Transverse colon (tissue), 4 donors: ENCODE data around the gene ELP6. TPM values are rescaled to one million over a fixed set of nuclear protein-coding genes. Genes with fewer than 3 reads are reported as not detected.

Experiments
- DNase-seq: peaks from one replicate; pipeline ENCODE4 v3.0.0-alpha.2; 2019
- H3K27ac ChIP-seq, 4 donors: fragments of 200-600 bp; sonication (generic); 2 replicates each; pipeline ENCODE4 v1.5.1; 2016 to 2018; ENCODE audit warnings: inconsistent platforms in 4 of 4
- H3K27me3 ChIP-seq: fragments of 200-600 bp; sonication (generic); 2 replicates; pipeline ENCODE4 v1.5.1; 2017; ENCODE audit warnings: inconsistent platforms
- H3K36me3 ChIP-seq, 4 donors: fragments of 200-600 bp; sonication (generic); 2 replicates each; pipeline ENCODE4 v1.5.1; 2017 to 2019; ENCODE audit warnings: inconsistent platforms in 4 of 4
- H3K4me1 ChIP-seq, 4 donors: fragments of 200-600 bp; sonication (generic); 2 replicates each; pipeline ENCODE4 v1.5.1; 2017 to 2020; ENCODE audit warnings: inconsistent platforms in 4 of 4
- H3K4me3 ChIP-seq, 4 donors: fragments of 200-600 bp; sonication (generic); 1 replicate in 1 of 4; 2 replicates in 3 of 4; pipeline versions ENCODE4 v1.5.1 to v1.6.1; 2017 to 2019; ENCODE audit warnings: inconsistent platforms in 4 of 4
- H3K9me3 ChIP-seq, 2 donors: fragments of 200-600 bp; sonication (generic); 2 replicates each; pipeline ENCODE4 v1.5.1; 2017 to 2019; ENCODE audit warnings: inconsistent platforms in 2 of 2
- EP300 ChIP-seq: sonication (generic); formaldehyde crosslinking; IDR thresholded peaks from one replicate; pipeline ENCODE4 v1.6.1; 2017; ENCODE audit warnings: antibody characterized with exemption, low read depth
- POLR2A ChIP-seq: fragments of 450-650 bp; IDR thresholded peaks from one replicate; pipeline ENCODE4 v1.6.1; 2016; ENCODE audit warnings: antibody characterized with exemption, mild to moderate bottlenecking, moderate library complexity
- POLR2AphosphoS5 ChIP-seq, 3 donors: sonication (generic); formaldehyde crosslinking; IDR thresholded peaks; one replicate each; pipeline ENCODE4 v1.6.1; 2016; ENCODE audit warnings: antibody characterized with exemption in 3 of 3
- WGBS, 2 donors: methylation state at CpG; one replicate each; pipeline ENCODE4 v1.1.5; 2018; ENCODE audit warnings: low coverage in 1 of 2; 5-methylcytosine and 5-hydroxymethylcytosine counted together
- in situ Hi-C, 4 donors: fragments of 200-750 bp; cut with MboI; loops; one replicate each; pipeline versions ENCODE4 v1.15.0 to v1.15.1; 2017; ENCODE audit warnings: low sequenced_read_pairs in 3 of 4, low pct_ligation_motif_present in 1 of 4, low pct_unique_long_range_greater_than_20kb in 1 of 4
- intact Hi-C: fragments of 100-400 bp; cut with DNase I; formaldehyde crosslinking; loops from one replicate; pipeline ENCODE4 v1.15.1; 2023; ENCODE audit warnings: low total_unique reads
- total RNA-seq, 4 donors: library from RNA; depleted of rRNA; stranded (reverse); fragments of >200 nt; gene quantifications; one replicate each; pipeline ENCODE4 v1.1.0, GENCODE V29; 2016
- TF ChIP-seq, protein P1 (sequence below), 5 experiments: fragments of 200-600 bp in 3 of 5; fragments of 450-650 bp in 2 of 5; sonication (generic) in 3 of 5; IDR thresholded peaks; 1 replicate in 2 of 5; 2 replicates in 3 of 5; pipeline ENCODE4 v1.5.1; 2016 to 2017; ENCODE audit warnings: antibody characterized with exemption in 5 of 5, inconsistent platforms in 3 of 5, mild to moderate bottlenecking in 2 of 5, moderate library complexity in 1 of 5

ELP6 gene, protein sequence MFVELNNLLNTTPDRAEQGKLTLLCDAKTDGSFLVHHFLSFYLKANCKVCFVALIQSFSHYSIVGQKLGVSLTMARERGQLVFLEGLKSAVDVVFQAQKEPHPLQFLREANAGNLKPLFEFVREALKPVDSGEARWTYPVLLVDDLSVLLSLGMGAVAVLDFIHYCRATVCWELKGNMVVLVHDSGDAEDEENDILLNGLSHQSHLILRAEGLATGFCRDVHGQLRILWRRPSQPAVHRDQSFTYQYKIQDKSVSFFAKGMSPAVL
- 10 to 100 TPM in 3 of 4 donors, 1 to 10 TPM in 1; 1.2 to 55.7 (median 28.3) TPM for total RNA-seq

DNA sequence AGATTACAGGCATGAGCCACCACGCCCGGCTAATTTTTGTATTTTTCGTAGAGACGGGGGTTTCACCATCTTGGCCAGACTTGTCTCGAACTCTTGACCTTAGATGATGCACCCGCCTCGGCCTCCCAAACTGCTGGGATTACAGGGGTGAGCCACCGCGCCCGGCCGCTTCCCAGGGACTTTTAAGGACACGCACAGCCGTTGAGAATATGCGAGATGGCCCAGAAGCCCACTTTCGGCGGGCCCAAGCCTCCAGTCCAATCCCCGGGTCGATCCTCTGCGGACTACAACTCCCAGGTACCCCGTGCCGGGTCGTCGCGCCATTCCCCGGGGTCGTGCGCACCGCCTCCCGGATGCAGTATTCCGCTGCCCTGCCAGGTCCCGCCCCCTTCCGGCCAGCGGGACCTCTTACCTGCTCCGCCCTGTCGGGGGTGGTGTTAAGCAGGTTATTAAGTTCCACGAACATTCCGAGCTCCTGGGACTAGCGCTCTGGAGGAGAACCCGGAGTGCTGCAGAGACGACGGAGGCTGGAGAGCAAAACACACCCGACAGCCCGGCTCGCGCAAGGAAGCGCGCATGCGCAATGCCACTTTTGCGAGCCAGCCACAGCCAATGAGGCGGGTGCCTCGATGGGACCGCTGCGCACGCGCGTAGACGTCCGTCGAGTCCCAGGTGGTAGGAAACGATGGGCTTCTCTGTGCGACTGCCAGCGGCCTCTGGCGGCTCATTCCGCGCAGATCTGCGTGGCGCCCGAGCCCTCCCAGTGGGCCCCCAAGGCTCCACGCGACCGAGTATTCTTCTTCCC, at the start of gene ELP6:
ELP6 (minus strand) TSS at position 588 of the 805 bp plus-strand sequence; CDS start at position 466, 122 bp downstream.
- peak within 1 kb of the TSS; percentile 49 to 84 (median 76) for H3K4me3 ChIP-seq
- H3K36me3 ChIP-seq: no peaks in the 10 kb centered on the region
- 0% methylated on average over 9 to 45 of the region's 71 CpGs for WGBS, 2 donors
- peaks cover 0 to 18% (median 12%) of the 10 kb centered on the region in 4 donors for H3K4me1 ChIP-seq
- H3K9me3 ChIP-seq: no peaks in the 10 kb centered on the region
- no peaks in the 10 kb centered on the region for H3K27me3 ChIP-seq
- intact Hi-C loops (no loop called here), in situ Hi-C loops (no loop called here)
- peak; percentile 97 for DNase-seq
- TF ChIP-seq, protein P1, sequence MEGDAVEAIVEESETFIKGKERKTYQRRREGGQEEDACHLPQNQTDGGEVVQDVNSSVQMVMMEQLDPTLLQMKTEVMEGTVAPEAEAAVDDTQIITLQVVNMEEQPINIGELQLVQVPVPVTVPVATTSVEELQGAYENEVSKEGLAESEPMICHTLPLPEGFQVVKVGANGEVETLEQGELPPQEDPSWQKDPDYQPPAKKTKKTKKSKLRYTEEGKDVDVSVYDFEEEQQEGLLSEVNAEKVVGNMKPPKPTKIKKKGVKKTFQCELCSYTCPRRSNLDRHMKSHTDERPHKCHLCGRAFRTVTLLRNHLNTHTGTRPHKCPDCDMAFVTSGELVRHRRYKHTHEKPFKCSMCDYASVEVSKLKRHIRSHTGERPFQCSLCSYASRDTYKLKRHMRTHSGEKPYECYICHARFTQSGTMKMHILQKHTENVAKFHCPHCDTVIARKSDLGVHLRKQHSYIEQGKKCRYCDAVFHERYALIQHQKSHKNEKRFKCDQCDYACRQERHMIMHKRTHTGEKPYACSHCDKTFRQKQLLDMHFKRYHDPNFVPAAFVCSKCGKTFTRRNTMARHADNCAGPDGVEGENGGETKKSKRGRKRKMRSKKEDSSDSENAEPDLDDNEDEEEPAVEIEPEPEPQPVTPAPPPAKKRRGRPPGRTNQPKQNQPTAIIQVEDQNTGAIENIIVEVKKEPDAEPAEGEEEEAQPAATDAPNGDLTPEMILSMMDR (IDR thresholded peaks at IDR 0.05): peak; percentile 29 to 75 (median 53)
- TF ChIP-seq POLR2AphosphoS5 (IDR thresholded peaks at IDR 0.05) (peak in 2 of 3 donors; percentile 82 to 84), EP300 (no peak), POLR2A (peak; percentile 79)
- peak within 1 kb of the TSS; percentile 92 to 99 (median 94) for H3K27ac ChIP-seq

DNA sequence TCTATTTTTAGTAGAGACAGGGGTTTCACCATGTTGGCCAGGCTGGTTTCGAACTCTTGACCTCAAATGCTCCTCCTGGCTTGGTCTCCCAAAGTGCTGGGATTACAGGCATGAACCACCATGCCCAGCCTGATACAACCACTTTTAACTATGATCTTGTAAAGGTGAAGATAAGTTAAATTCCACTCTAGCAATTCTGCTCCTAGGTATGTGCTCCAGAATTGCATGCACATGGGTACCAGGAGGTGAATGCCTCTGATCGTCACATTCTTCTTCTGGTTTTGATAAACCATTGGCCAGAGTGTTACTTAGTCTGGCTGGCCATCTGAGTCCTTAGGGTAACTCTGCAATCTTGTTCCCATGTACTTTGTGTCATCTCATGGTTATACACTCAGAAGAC, 42.8 kb upstream of the ELP6 start:
- TF ChIP-seq, protein P1 (IDR thresholded peaks at IDR 0.05): no peak
- TF ChIP-seq POLR2AphosphoS5 (IDR thresholded peaks at IDR 0.05) (no peak), POLR2A (no peak), EP300 (no peak)
- Histone ChIP-seq H3K4me1 (no peaks in the 10 kb centered on the region), H3K27ac (no peak overlapping the region), H3K36me3 (no peaks in the 10 kb centered on the region), H3K9me3 (no peaks in the 10 kb centered on the region), H3K4me3 (no peak overlapping the region), H3K27me3 (no peaks in the 10 kb centered on the region)
- in situ Hi-C loops (no loop called here), intact Hi-C loops (no loop called here)
- 92% methylated on average over 2 of the region's 2 CpGs; no CpG with 5 or more reads in 1 of the 2 donors for WGBS, 2 donors
- no peak for DNase-seq

DNA sequence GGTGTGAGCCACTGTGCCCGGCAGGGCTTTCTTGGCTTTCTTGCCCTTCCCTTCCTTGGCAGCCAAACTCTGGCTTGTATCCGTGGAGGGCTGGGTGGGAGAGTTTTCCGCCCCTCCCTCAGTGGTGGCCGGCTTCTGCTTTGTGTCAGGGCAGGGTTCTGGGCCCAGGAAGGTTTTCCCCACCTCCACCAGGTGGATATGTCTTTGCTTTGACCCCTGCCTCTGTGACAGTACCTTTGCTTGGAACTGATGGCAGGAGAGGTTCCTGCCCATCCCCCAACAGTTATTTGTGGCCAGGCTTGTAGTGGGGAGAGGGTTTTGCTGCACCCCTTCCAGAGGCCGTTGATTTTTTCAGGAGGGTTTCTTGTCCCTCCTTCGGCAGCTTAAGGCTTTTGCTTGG, 40.8 kb upstream of the ELP6 start:
- Histone ChIP-seq H3K27ac (no peak overlapping the region), H3K27me3 (no peaks in the 10 kb centered on the region), H3K9me3 (no peaks in the 10 kb centered on the region), H3K36me3 (no peaks in the 10 kb centered on the region), H3K4me1 (no peaks in the 10 kb centered on the region), H3K4me3 (no peak overlapping the region)
- in situ Hi-C loops: no loop called here
- 80 to 93% methylated on average over 2 to 6 of the region's 6 CpGs for WGBS, 2 donors
- intact Hi-C loops: no loop called here
- DNase-seq: no peak
- TF ChIP-seq EP300 (no peak), POLR2AphosphoS5 (IDR thresholded peaks at IDR 0.05) (no peak), POLR2A (no peak)
- TF ChIP-seq, protein P1 (IDR thresholded peaks at IDR 0.05): no peak

DNA sequence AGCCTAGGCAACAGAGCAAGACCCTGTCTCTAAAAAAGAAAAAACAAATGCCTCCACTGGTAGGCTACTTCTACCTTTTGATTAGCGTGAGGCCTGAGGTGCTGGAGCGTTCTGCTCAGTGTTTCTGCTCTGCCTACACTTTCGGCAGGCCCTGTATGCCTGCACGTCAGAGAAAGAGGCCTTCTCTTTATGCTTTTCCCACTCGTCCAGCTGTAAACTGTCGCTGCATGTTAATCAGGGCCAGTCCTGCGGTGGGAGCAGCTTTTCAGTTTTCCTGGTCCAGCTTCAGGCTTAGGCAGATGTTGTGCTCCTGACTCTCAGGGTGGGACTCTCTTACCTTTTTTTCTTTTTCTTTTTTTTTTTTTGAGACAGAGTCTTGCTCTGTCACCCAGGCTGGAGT, 39.9 kb upstream of the ELP6 start:
- Histone ChIP-seq H3K4me1 (no peaks in the 10 kb centered on the region), H3K4me3 (no peak overlapping the region), H3K27ac (no peak overlapping the region), H3K27me3 (no peaks in the 10 kb centered on the region), H3K9me3 (no peaks in the 10 kb centered on the region), H3K36me3 (no peaks in the 10 kb centered on the region)
- 82% methylated on average over 7 of the region's 7 CpGs; no CpG with 5 or more reads in 1 of the 2 donors for WGBS, 2 donors
- intact Hi-C loops (no loop called here), in situ Hi-C loops (no loop called here)
- TF ChIP-seq, protein P1 (IDR thresholded peaks at IDR 0.05): no peak
- no peak for TF ChIP-seq EP300
- TF ChIP-seq POLR2A: no peak
- no peak for TF ChIP-seq POLR2AphosphoS5 (IDR thresholded peaks at IDR 0.05)
- no peak for DNase-seq
